ENCODE measurements around the gene CDC42BPA.

DNA sequence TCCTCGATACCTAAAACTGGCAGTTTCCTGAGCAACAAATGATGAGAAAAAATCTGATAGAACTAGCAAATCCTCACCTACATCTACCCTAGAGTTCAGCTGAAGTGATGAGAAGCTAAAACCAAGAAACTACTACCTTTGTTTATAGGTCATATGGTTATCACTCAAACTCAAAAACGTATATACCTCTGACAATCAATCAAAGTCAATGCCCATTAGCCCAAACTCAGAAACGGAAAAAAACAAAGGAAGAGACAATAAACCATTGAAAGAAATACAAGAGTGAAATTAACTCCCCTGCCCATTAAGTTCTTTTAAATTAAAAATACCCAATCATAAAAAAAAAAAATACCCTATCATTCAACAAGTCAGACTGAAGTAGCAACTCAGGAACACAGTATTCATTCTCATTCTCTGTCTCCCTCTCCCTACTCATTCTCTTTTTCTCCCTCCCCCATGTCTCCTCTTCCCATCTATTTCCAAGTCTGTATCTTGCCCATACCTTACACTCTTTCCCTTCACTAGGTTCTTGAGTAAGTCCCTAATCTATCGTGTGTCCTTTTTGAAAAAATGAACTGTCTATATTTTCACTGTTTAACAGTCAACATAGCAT, 6.8 kb downstream of the CDC42BPA start:
- TF ChIP-seq, protein P1, sequence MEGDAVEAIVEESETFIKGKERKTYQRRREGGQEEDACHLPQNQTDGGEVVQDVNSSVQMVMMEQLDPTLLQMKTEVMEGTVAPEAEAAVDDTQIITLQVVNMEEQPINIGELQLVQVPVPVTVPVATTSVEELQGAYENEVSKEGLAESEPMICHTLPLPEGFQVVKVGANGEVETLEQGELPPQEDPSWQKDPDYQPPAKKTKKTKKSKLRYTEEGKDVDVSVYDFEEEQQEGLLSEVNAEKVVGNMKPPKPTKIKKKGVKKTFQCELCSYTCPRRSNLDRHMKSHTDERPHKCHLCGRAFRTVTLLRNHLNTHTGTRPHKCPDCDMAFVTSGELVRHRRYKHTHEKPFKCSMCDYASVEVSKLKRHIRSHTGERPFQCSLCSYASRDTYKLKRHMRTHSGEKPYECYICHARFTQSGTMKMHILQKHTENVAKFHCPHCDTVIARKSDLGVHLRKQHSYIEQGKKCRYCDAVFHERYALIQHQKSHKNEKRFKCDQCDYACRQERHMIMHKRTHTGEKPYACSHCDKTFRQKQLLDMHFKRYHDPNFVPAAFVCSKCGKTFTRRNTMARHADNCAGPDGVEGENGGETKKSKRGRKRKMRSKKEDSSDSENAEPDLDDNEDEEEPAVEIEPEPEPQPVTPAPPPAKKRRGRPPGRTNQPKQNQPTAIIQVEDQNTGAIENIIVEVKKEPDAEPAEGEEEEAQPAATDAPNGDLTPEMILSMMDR (IDR thresholded peaks at IDR 0.05; ENCODE audit: extremely low read depth in 1 of 2, insufficient read depth in 1 of 2, low read depth in 1 of 2, low read length in 2 of 2) = no peak
- no peak for TF ChIP-seq POLR2A (IDR thresholded peaks at IDR 0.05; ENCODE audit: low read depth, low read length)

Measured in endothelial cell of umbilical vein (primary cell).